ENCODE measurements around the gene GABRB3.

GABRB3 gene

DNA sequence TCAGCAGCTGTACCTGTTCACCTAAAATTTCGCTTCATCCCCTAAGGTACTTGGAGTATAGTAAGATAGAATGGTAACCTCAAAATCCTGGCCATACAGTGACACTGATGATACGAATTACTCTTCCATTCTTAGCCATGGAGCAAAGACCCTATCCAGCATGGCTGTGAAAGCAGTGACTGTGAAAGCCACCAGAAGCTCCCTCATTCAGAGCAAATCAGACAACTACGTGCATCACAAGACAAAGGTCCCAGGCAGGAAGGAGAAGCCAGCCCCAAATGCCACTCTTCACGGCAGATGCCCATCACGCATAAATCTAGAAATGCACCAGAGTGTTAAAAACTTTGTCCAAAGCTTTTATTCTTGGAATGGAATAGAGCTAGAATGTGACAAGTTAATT is 99.4 kb downstream of the GABRB3 start:
- DNase-seq, result no peak

DNA sequence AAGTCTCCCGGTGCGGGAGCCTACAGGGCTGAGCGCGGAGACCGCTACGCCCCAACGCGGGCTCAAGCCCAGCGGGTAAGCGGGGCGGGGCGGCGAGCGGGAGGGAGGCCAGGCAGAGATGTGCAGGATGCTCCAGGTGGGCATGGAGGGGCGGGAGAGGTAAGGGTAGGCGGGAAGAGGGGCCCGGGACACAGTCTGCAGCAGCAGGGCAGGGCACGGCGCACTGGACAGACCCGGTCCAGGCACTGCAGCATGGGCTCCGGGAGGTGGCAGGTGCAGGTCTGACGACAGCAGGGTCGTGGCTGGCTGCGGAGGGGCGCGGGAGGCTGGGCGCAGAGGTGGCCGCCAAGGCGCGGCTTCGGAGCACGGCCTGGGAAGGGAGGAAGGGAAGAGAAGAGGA is 102.8 kb downstream of the GABRB3 start:
- DNase-seq, result peak; percentile 14

GRCh38 chr15:26667222-26667988 is 105.5 kb downstream of the GABRB3 start:
- DNase-seq, result no peak

DNA sequence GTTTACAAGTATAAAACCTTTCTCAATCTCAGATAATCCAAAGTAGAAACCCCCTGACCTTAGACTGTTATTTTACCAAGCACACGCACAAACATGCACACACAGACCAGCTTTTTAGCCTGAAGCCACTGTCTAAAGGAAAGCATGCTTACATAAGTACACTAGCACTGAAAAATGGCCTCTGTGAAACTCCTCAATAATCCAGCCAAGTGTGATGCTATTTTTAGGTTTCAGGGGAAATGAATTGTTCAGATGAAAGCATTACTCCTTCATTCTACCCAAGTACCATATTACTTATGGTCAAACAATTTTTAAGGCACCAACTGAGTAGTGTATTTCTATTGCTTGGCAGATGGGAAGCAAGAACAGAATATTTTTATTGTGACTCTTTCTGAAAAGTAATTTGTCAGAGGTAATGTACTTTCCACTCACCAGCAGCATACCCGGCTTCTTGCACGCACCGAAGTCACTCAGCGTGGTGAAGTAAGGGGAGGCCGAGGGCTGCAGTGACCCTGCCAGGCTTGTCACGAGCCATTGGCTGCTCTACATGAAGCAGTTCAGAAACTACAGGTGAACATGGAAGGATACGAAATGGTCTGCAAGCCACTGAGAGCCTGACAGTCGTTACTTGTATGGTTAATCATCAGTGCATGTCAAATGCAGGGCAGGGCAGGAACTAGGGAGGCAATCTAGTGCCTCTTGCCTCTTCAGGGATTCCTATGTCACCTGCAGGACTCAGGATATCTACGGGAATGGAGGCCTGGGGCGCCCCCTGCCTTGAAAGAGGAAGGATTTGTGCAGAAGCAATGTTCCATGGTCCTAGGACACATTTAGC is 106.7 kb downstream of the GABRB3 start:
- DNase-seq, result peak; percentile 35

- peak; percentile 38 for DNase-seq
Observed at GRCh38 chr15:26662283-26662682, 110.6 kb downstream of the GABRB3 start.

DNA sequence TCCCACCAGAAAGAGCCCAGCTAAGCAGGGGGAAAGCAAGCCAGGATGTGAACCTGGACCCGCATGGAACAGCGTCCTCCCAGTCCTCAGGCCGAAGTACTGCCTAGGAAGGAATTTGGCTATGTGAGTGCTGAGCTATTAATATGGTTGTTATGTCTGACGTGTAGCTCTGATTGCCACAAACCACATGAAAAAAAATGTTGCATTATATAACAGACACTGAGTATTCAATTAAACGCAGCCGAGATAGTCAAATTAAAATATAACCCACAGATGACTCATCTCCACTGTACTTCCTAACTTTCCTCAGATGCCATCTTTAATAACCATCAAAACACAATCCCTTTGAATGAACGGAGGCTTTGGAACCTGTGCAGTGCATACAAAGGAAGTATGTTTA is 111.1 kb downstream of the GABRB3 start:
- DNase-seq, result peak; percentile 26

- DNase-seq, result no peak
Observed at GRCh38 chr15:26661107-26661506, 111.8 kb downstream of the GABRB3 start.

DNA sequence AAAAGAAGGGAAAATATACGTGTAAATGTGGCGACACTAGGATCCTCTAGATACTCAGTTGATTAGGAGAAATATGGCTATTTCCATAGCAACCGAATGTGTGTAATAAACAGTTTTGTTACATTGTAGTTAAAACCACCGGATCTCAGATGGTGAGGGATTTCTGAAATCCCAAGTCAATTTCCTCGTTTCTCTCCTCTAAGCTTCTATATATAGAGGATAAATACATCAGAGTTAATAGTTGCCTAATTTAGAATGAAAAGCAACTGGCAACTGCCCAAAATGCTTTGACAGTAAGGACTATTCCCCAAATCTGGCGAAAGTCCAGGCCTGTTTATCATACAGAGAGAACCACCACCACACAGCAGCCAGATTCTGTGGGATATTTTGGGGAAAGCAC is 112.6 kb downstream of the GABRB3 start:
- no peak for DNase-seq

GRCh38 chr15:26658290-26658689 is 114.6 kb downstream of the GABRB3 start:
- DNase-seq, result no peak

DNA sequence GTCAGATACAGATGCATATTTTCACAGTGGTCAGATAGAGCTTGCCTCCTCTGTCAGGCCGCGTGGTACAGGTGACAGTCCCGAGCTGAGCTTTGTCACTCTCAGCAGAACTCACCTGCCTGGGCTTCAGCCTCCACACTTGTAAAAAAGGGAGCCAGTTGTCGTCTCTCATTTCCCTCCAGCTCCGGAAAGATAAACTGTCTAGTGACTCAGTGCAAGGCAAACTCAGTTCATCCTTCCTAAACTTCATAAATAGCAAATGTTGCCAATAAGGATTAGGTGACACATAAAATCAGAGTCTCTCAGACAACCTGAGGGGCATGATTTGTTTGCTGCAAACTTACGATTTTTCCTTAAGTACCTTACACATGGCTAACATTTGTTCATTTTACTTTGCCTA is 116.8 kb downstream of the GABRB3 start:
- DNase-seq, result no peak

- no peak for DNase-seq
Observed at GRCh38 chr15:26651909-26652308, 121.0 kb downstream of the GABRB3 start.

GRCh38 chr15:26648676-26649075 is 124.2 kb downstream of the GABRB3 start:
- DNase-seq, result no peak

GRCh38 chr15:26644948-26645347 is 127.9 kb downstream of the GABRB3 start:
- DNase-seq, result no peak

GRCh38 chr15:26641144-26641543 is 131.7 kb downstream of the GABRB3 start:
- DNase-seq, result no peak

DNA sequence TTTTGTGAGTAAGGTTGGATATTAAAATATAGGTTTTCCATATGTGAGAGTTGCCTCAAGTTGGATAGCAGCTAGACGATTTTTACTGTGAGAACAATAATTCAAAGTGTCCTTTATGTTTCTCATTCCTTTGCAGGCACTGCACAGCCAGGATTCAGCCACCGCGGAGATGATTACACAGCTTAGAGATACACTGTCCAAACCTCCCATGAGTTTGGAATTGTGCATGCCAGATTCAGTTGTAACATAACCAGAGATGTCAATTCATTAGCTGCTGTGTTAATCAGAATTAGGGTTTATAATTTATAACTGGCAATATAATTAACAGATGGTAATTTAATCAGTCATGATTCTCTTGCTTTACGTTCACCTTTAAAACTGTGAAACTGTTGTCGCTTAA is 132.3 kb downstream of the GABRB3 start:
- no peak for DNase-seq

- DNase-seq, result no peak
Observed at GRCh38 chr15:26639966-26640365, 132.9 kb downstream of the GABRB3 start.

- no peak for DNase-seq
Observed at GRCh38 chr15:26635614-26636013, 137.3 kb downstream of the GABRB3 start.

DNA sequence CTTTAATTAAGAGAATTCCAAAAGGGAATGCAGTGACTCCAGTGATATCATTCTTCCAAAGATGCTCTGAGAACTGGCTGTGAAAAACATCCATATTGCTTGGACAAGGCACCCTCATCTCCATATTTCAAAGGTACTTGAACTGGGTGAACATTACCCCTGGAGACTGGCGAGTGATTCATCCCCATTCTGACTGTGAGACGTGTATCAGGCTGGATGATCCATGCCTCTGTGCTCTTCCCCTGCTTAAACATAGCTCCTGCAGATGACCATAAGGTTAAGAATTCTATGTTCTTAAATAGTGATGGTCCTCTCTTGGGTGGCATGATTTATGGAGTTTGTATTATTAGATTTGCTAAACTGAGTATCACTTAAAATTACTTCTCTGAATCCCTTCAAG is 137.8 kb downstream of the GABRB3 start:
- DNase-seq, result no peak

- no peak for DNase-seq
Observed at GRCh38 chr15:26634319-26634718, 138.5 kb downstream of the GABRB3 start.

- no peak for DNase-seq
Observed at GRCh38 chr15:26632500-26632899, 140.4 kb downstream of the GABRB3 start.

DNA sequence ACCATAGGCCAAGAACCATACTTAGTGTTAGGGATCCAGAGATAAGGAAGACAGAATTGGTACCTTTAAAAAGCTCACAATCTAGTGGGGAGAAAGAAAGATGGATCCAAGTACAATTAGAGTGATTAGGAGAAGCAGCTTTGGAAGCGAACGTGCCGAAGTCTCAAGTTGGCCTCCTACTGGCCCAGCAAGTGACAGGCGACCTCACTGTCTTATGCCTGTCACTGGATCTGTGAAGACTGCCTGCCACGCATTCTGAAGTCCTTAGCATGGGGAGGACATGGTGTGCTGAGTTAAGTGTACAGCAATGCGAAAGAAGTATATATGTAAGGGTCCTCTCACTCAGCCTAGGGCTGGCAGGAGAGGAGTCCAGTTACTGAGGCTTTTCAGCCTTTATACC is 141.0 kb downstream of the GABRB3 start:
- peak; percentile 19 for DNase-seq

GRCh38 chr15:26630857-26631256 is 142.0 kb downstream of the GABRB3 start:
- no peak for DNase-seq

DNA sequence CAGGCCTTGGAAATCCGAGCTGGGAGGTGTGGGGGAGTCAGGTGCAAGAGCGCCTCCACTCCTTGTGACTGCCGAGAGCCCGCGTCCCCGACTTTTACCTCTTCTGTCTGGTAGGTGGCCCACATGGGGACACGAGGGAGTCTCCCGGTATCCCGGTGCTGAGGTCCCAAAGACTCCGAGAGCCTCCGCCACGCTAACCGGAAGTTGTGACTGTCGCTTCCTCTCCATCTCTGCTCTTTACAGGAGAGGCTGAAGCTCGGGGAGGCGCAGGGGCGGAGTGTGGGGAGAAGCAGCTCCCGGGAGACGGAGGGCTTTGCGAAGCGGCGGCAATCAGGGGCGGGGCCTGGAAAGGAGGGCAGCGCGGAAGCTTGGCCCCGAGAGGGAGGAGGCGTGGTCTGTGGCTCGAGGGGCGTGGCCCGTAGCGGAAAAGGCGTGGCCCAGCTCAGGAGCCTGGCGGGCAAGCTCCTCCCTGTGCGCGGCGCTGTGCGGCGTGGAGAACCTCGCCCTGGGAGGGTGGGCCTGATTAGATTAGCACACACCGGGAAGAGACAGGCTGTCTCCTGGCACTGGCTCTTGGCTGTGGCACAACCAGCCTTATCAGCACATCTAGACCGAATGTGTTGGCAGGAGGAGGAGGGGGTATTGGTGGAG is 143.9 kb downstream of the GABRB3 start:
- DNase-seq, result peak; percentile 27

GRCh38 chr15:26628071-26628470 is 144.8 kb downstream of the GABRB3 start:
- DNase-seq, result no peak

Data from retina (tissue), 1 donor.